WTC11 (cell line): ENCODE data around the gene SVBP.

ENCODE experiments used
- ATF2 ChIP-seq: sonication (generic); formaldehyde crosslinking; IDR thresholded peaks from 2 replicates; pipeline ENCODE4 v1.8.1; 2022; ENCODE audit warnings: low read depth, missing genetic modification reagents, borderline replicate concordance
- ATF3 ChIP-seq: sonication (generic); formaldehyde crosslinking; conservative IDR thresholded peaks from 2 replicates; pipeline ENCODE4 v1.8.1; 2022; ENCODE audit warnings: mild to moderate bottlenecking, missing genetic modification reagents
- CBFB ChIP-seq: sonication (generic); formaldehyde crosslinking; IDR thresholded peaks from 2 replicates; pipeline ENCODE4 v1.8.1; 2022; ENCODE audit warnings: mild to moderate bottlenecking, low read depth, missing genetic modification reagents
- CTCF ChIP-seq: fragments of 200-600 bp; IDR thresholded peaks from 2 replicates; pipeline ENCODE4 v1.8.0; 2022; ENCODE audit warnings: antibody characterized with exemption
- E2F4 ChIP-seq: sonication (generic); formaldehyde crosslinking; IDR thresholded peaks from 2 replicates; pipeline ENCODE4 v1.8.1; 2022; ENCODE audit warnings: low read depth, mild to moderate bottlenecking, moderate library complexity, missing genetic modification reagents, borderline replicate concordance
- FOXJ3 ChIP-seq: sonication (generic); formaldehyde crosslinking; IDR thresholded peaks from 2 replicates; pipeline ENCODE4 v1.9.0; 2021; ENCODE audit warnings: missing genetic modification reagents, mild to moderate bottlenecking, borderline replicate concordance
- FOXP1 ChIP-seq: sonication (generic); formaldehyde crosslinking; IDR thresholded peaks from 2 replicates; pipeline ENCODE4 v1.8.0; 2022; ENCODE audit warnings: missing genetic modification reagents, mild to moderate bottlenecking, moderate library complexity, borderline replicate concordance
- JUN ChIP-seq: sonication (generic); formaldehyde crosslinking; IDR thresholded peaks from 2 replicates; pipeline ENCODE4 v1.8.0; 2023; ENCODE audit warnings: mild to moderate bottlenecking, missing genetic modification reagents
- MAX ChIP-seq: sonication (generic); formaldehyde crosslinking; IDR thresholded peaks from 2 replicates; pipeline ENCODE4 v1.8.0; 2022; ENCODE audit warnings: mild to moderate bottlenecking, missing genetic modification reagents
- NR1H2 ChIP-seq: sonication (generic); formaldehyde crosslinking; IDR thresholded peaks from 2 replicates; pipeline ENCODE4 v1.9.0; 2021; ENCODE audit warnings: mild to moderate bottlenecking, moderate library complexity, missing genetic modification reagents
- SP1 ChIP-seq: sonication (generic); formaldehyde crosslinking; conservative IDR thresholded peaks from 2 replicates; pipeline ENCODE4 v1.8.1; 2022; ENCODE audit warnings: missing genetic modification reagents
- ZNF121 ChIP-seq: sonication (generic); formaldehyde crosslinking; IDR thresholded peaks from 2 replicates; pipeline ENCODE4 v1.8.0; 2023; ENCODE audit warnings: missing genetic modification reagents

- TF ChIP-seq CTCF (no peak), ATF2 (CRISPR knock-in tag) (no peak), FOXJ3 (no peak), SP1 (no peak), CBFB (no peak), JUN (CRISPR knock-in tag) (no peak), MAX (CRISPR knock-in tag) (no peak), ZNF121 (CRISPR knock-in tag) (no peak), FOXP1 (CRISPR knock-in tag) (no peak), ATF3 (CRISPR knock-in tag) (no peak), NR1H2 (CRISPR knock-in tag) (no peak), E2F4 (CRISPR knock-in tag) (no peak)
These were observed 54.9 kb downstream of the SVBP start for GRCh38 chr1:42762269-42762668.
